ENCODE results near the gene QRSL1.

- TF ChIP-seq CTCF (IDR thresholded peaks at IDR 0.05; ENCODE audit: insufficient read depth, low read length, poor library complexity, severe bottlenecking) (no peak), EZH2phosphoT487 (conservative IDR thresholded peaks at IDR 0.05; ENCODE audit: low read length) (no peak)
These were observed 16.5 kb upstream of the QRSL1 start for GRCh38 chr6:106612671-106613416.

Measured in SU-DHL-6 (cell line).